Astrocyte of the spinal cord (primary cell): ENCODE data around the gene CCDC88B.
A peak's percentile ranks its signal among the peaks of the same experiment; 100 is the strongest.

Source experiments
- DNase-seq: peaks from one replicate; pipeline ENCODE4 v3.0.0; 2011; ENCODE audit warnings: low read depth, low spot score
- H3K4me3 ChIP-seq: 2 replicates; pipeline ENCODE4 v1.5.1; 2011; ENCODE audit warnings: low read depth, mild to moderate bottlenecking, low read length, moderate library complexity
- in situ Hi-C: cut with HindIII; loops from 2 replicates; pipeline ENCODE4 v1.10.0; 2017; ENCODE audit warnings: low sequenced_read_pairs
- TF ChIP-seq, protein P1 (sequence below): IDR thresholded peaks from 2 replicates; pipeline ENCODE4 v1.5.1; 2012; ENCODE audit warnings: low read depth, mild to moderate bottlenecking, low read length, inconsistent platforms

Gene CCDC88B

DNA sequence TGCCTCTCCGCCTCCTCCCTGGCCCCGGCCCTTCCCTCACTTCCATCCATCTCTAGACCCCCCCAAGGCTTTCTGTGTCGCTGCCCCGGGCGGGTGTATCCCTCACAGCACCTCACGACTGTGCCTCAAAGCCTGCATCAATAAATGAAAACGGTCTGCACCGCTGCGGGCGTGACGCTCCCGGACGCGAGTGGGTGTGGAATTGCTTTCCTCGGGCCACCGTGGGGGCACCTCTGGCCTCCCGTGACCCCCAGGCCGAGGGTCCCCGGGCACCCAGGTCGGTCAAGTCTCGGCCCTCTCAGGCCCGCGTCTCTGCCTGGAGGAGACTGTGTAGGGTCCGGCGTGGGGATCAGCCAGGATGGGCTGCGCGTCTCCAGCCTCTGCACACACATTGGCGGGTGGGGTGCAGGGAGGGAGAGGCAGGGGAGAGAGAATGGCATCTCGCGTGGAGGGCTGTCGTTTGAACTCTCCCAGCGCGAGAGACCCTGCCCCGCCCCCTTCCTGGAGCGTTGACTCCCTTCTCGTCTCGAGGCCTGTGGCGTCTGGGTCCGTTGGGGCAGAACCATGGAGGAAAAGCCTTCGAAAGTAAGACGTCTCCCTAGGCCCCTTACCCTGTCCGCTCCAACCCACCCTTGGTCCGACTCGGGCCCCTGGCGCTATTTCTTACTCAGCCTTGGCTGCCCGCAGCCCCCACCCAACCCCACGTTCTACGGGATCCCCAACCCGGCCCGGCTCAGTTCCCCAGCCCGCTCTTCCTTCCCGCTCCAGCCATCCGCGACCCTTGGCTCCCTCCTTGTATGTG lies 40.0 kb upstream of the CCDC88B start, which contains the start of gene CATSPERZ:
TSS of gene CATSPERZ (plus strand) at position 512 of the 802 bp plus-strand sequence. CDS start at position 565, 53 bp downstream.
- TF ChIP-seq, protein P1, sequence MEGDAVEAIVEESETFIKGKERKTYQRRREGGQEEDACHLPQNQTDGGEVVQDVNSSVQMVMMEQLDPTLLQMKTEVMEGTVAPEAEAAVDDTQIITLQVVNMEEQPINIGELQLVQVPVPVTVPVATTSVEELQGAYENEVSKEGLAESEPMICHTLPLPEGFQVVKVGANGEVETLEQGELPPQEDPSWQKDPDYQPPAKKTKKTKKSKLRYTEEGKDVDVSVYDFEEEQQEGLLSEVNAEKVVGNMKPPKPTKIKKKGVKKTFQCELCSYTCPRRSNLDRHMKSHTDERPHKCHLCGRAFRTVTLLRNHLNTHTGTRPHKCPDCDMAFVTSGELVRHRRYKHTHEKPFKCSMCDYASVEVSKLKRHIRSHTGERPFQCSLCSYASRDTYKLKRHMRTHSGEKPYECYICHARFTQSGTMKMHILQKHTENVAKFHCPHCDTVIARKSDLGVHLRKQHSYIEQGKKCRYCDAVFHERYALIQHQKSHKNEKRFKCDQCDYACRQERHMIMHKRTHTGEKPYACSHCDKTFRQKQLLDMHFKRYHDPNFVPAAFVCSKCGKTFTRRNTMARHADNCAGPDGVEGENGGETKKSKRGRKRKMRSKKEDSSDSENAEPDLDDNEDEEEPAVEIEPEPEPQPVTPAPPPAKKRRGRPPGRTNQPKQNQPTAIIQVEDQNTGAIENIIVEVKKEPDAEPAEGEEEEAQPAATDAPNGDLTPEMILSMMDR = no peak
- H3K4me3 ChIP-seq = peak within 1 kb of the TSS; percentile 21
- in situ Hi-C loops = no loop called here
- DNase-seq = no peak

DNA sequence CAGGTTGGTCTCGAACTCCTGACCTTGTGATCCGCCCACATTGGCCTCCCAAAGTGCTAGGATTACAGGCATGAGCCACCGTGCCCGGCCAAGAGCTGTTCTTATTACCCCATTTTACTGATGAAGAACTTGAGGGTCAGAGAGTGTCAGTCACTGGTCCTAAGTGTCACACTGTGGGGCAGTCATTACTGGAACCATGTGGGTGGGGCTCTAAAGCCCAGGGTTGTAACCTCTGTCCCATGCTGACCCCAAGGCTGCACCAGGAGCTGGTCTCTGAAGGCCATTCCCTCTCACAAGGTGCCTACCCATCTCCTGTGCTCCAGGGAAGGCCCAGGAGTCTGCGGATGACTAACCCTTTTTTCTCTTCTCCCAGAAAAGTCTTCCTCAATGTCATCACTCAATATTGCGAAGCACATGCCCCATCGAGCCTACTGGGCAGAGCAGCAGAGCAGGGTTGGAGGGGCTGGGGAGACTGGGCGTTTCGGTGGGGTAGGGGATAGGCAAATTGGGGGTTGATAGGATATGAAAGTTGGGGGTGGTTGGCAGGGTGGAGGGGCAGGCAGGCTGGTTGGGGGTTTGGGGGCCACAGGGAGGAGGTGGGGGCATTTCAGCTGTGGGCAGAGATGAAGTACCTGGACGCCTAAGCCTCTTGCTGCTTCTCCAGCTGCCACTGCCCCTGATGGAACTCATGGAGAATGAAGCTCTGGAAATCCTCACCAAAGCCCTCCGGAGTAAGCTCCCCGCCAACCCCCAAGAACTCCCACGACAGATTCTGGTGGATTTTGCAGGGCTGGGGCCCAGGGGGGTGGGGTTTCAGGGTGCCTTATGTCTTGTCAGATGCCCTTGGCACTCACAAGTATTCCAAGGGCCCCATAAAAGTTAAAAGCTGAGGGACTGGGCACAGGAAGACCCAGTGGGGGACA lies 36.6 kb upstream of the CCDC88B start:
- in situ Hi-C loops = no loop called here
- H3K4me3 ChIP-seq = no peak overlapping the region
- DNase-seq = no peak
- TF ChIP-seq, protein P1 = no peak

DNA sequence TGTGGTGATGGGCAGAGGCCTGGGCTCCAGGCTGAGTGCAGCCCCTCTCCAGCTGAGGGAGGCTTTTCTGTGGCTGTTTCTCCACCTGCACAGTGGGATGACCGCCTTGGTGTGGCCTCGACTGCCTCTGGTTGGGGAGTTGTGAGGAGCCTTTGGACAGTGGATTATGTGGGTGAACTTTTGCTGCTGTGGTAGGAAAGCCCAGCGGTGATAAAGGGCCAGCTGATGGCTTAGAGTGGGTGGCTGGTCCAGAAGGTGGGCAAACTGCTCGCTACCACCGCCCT lies 36.0 kb upstream of the CCDC88B start:
- TF ChIP-seq, protein P1 = no peak
- in situ Hi-C loops = no loop called here
- no peak for DNase-seq
- H3K4me3 ChIP-seq = no peak overlapping the region

DNA sequence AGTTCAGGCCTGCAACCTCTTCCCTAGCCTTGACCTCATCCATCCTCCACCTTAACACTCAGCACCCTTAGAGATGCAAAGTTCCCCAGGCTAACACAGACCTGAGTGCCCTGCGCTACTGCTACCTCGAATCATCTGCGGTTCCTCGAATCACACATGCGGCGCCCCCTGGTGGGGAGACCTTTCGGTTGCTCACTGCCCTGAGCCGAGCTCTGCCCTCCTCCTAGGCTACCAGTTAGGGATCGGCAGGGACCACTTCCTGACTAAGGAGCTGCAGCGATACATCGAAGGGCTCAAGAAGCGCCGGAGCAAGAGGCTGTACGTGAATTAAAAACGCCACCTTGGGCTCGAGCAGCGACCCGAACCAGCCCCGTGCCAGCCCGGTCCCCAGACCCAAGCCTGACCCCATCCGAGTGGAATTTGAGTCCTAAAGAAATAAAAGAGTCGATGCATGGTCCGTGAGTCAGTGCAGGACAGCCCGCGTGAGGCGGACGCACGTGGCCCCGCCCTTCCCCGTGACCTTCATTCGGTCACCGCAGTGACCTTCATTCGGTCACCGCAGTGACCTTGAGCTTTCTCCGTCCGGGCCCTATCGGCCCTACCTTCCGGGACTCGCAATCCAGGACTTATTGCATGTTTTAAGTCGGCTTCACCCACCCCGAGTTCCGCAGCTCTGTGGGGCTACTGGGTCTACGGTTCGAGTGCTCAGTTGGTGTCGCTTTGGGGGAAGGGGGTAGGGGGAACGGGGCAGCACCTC lies 35.5 kb upstream of the CCDC88B start:
- TF ChIP-seq, protein P1 = peak; percentile 87
- H3K4me3 ChIP-seq = peak overlapping the region; percentile 65
- in situ Hi-C loops = no loop called here
- peak; percentile 84 for DNase-seq

DNA sequence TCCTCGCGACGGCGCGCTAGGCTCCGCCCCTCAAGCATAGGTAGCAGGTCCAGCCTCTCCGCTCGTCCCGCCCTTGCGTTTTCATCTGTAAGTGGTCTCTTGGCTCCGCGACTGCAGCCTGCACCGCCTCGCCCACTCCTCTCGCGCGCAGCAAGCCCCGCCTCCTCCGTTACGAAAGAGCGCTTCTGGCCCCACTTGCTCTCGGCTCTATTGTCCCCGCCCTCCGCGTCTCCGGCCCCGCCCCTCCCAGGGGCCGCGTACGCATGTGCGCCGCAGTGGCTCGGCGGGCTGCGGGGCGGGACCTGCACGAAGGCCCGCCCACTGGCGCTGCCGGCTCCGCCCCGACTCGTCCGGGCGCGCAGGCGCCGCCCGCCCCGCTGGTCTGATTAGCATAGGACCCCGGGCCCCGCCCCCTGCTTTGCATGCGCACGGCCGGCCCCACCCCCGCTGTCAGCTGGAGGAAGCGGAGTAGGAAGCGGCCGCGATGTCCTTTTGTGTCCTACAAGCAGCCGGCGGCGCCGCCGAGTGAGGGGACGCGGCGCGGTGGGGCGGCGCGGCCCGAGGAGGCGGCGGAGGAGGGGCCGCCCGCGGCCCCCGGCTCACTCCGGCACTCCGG lies 34.8 kb upstream of the CCDC88B start, which contains the start of gene ESRRA:
TSS of gene ESRRA (plus strand) at position 450 of the 616 bp plus-strand sequence. CDS start 1,656 bp downstream, outside the sequence.
- DNase-seq = peak; percentile 98
- in situ Hi-C loops = no loop called here
- TF ChIP-seq, protein P1 = no peak
- peak within 1 kb of the TSS; percentile 65 for H3K4me3 ChIP-seq
